Neural crest cell (in vitro differentiated cells): Measurements from ENCODE around the gene CARD10. TPM values are rescaled to one million over a fixed set of nuclear protein-coding genes. Genes with fewer than 3 reads are reported as not detected.

Experiments
- DNase-seq: peaks from one replicate; pipeline ENCODE4 v3.0.0; 2021; ENCODE audit warnings: low read depth, mixed read lengths, low spot score
- H3K27ac Mint-ChIP-seq: one replicate; pipeline ENCODE4 v1.8.0; 2021; ENCODE audit warnings: mild to moderate bottlenecking, mixed read lengths; ENCODE audit not compliant: unreplicated experiment
- H3K27me3 Mint-ChIP-seq: 2 replicates; pipeline ENCODE4 v1.8.0; 2021; ENCODE audit warnings: low read depth, mild to moderate bottlenecking, mixed read lengths
- H3K36me3 Mint-ChIP-seq: 2 replicates; pipeline ENCODE4 v1.8.0; 2021; ENCODE audit warnings: low read depth, mild to moderate bottlenecking, mixed read lengths
- H3K4me1 Mint-ChIP-seq: 2 replicates; pipeline ENCODE4 v1.8.0; 2021; ENCODE audit warnings: mixed read lengths
- H3K4me3 Mint-ChIP-seq: one replicate; pipeline ENCODE4 v1.8.0; 2021; ENCODE audit warnings: mild to moderate bottlenecking, mixed read lengths
- H3K9me3 Mint-ChIP-seq: 2 replicates; pipeline ENCODE4 v1.8.0; 2021; ENCODE audit warnings: mixed read lengths
- total RNA-seq: library from RNA; stranded (reverse); gene quantifications from 2 replicates; pipeline ENCODE4 v1.2.1, GENCODE V29; 2021
- TF ChIP-seq, protein P1 (sequence below): fragments of 200-600 bp; sonication (generic); conservative IDR thresholded peaks from 2 replicates; pipeline ENCODE4 v1.5.0; 2021; ENCODE audit warnings: antibody characterized with exemption, mild to moderate bottlenecking

CARD10 gene
- total RNA-seq, 1 donor from 2014 or later, result 7.3 TPM

DNA sequence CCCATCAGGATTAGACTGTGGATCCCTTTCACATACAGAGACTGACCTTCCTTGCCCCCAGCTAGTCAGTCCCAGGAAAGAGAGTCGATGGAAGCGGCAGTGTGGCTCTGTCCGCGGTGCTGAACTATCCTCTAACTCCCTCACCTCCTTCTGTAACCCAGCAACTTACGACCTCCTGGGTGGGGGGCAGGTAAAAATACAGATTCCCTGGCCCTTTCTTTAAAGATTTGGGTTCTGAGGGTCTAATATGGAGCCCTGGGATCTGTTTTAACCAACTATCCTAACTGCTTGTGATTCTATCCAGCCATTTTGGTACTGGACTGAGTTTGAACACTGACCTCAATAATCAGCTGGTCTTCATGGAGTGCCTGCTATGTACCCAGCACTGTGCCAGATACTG is 56.2 kb downstream of the CARD10 start:
- H3K9me3 Mint-ChIP-seq, result no peaks in the 10 kb centered on the region
- H3K27me3 Mint-ChIP-seq, result peaks cover 51% of the 10 kb centered on the region
- H3K36me3 Mint-ChIP-seq, result no peaks in the 10 kb centered on the region
- no peaks in the 10 kb centered on the region for H3K4me1 Mint-ChIP-seq
- TF ChIP-seq, protein P1, sequence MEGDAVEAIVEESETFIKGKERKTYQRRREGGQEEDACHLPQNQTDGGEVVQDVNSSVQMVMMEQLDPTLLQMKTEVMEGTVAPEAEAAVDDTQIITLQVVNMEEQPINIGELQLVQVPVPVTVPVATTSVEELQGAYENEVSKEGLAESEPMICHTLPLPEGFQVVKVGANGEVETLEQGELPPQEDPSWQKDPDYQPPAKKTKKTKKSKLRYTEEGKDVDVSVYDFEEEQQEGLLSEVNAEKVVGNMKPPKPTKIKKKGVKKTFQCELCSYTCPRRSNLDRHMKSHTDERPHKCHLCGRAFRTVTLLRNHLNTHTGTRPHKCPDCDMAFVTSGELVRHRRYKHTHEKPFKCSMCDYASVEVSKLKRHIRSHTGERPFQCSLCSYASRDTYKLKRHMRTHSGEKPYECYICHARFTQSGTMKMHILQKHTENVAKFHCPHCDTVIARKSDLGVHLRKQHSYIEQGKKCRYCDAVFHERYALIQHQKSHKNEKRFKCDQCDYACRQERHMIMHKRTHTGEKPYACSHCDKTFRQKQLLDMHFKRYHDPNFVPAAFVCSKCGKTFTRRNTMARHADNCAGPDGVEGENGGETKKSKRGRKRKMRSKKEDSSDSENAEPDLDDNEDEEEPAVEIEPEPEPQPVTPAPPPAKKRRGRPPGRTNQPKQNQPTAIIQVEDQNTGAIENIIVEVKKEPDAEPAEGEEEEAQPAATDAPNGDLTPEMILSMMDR, result no peak
- H3K27ac Mint-ChIP-seq, result no peak overlapping the region
- no peak overlapping the region for H3K4me3 Mint-ChIP-seq
- DNase-seq, result peak; percentile 45

DNA sequence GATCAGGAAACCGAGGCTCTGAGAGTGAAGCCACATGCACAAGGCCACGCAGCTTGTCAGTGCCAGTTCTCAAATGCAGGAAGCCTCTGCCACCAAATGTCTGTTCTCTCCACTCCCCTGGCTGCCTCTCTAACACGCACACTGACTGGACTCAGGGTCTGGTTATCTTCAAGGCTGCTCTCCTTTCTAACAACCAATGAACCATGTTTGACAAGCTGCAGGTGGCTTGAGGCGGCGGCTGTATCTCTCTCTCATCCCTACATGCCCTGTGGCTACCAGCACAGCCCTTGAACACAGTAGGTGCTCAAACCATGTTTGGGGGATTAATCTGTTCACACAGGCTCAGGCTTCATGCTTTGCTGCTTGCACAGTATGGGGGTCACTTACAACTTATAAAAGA is 56.8 kb downstream of the CARD10 start:
- H3K36me3 Mint-ChIP-seq, result no peaks in the 10 kb centered on the region
- DNase-seq, result no peak
- H3K27ac Mint-ChIP-seq, result no peak overlapping the region
- H3K27me3 Mint-ChIP-seq, result peaks cover 54% of the 10 kb centered on the region
- H3K9me3 Mint-ChIP-seq, result no peaks in the 10 kb centered on the region
- no peak overlapping the region for H3K4me3 Mint-ChIP-seq
- no peaks in the 10 kb centered on the region for H3K4me1 Mint-ChIP-seq
- TF ChIP-seq, protein P1, result no peak

DNA sequence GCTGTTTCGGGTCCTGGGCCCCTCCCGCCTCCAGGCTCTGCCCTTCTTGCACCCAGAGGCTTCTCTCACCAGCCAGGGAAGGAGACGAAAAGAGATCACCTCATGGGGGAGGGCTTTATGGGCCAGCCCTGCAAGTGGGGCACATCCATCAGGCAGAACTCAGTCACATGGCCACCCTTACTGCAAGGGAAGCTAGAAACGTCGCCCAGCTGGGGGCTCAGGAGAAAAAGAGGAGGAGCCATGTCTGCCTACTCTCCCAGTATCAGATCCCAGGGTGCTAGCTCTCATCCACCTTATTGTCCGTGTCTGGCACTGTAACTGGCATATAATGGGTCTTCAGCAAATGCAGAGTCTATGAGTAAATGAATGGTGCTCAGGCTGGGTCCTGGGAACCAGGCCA is 57.3 kb downstream of the CARD10 start:
- Mint-ChIP-seq H3K4me1 (no peaks in the 10 kb centered on the region), H3K9me3 (no peaks in the 10 kb centered on the region), H3K4me3 (no peak overlapping the region), H3K27ac (no peak overlapping the region), H3K36me3 (no peaks in the 10 kb centered on the region), H3K27me3 (peaks cover 59% of the 10 kb centered on the region)
- TF ChIP-seq, protein P1, result no peak
- DNase-seq, result no peak

DNA sequence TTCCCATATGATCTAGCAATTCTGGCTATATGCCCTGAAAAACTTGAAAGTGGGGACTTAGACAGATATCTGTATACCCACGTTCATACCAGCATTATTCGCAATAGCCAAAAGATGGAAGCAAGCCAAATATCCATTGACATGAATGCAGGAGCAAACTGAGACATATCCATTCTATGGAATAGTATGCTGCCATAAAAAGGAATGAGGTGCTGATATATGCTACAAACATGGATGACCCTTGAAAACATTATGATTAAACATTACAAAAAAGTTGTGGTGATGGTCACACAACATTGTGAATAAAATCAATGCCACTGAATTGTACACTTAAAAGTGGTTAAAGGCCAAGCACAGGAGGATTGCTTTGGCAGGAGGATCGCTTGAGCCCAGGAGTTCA is 58.5 kb downstream of the CARD10 start:
- Mint-ChIP-seq H3K27ac (no peak overlapping the region), H3K27me3 (peaks cover 60% of the 10 kb centered on the region), H3K9me3 (no peaks in the 10 kb centered on the region), H3K4me3 (no peak overlapping the region), H3K36me3 (no peaks in the 10 kb centered on the region), H3K4me1 (no peaks in the 10 kb centered on the region)
- DNase-seq, result no peak
- TF ChIP-seq, protein P1, result no peak

DNA sequence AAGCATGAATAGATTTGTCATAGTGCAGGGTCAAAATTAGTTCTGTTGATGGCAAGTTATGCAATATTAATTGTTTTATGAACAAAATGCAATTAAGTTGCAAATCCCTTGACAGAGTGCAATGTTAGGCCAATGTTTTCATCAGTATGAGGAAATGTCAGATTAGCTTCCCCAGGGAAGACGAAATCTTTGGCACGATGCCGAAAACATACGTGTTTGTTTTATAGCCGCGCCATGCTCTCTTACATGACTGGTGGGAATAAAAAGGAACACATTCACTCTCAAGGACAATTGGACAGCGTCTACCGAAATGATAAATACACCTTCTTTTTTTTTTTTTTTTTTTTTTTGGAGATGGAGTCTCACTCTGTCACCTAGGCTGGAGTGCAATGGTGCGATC is 60.0 kb downstream of the CARD10 start:
- Mint-ChIP-seq H3K4me3 (no peak overlapping the region), H3K27me3 (peaks cover 68% of the 10 kb centered on the region), H3K27ac (no peak overlapping the region), H3K4me1 (no peaks in the 10 kb centered on the region), H3K9me3 (no peaks in the 10 kb centered on the region), H3K36me3 (no peaks in the 10 kb centered on the region)
- DNase-seq, result no peak
- TF ChIP-seq, protein P1, result no peak
